IgD-negative memory B cell (primary cell): ENCODE results near the gene GPR3. TPM values are rescaled to one million over a fixed set of nuclear protein-coding genes. Genes with fewer than 3 reads are reported as not detected.
A peak's percentile ranks its signal among the peaks of the same experiment; 100 is the strongest.

Experiments
- H3K27ac Mint-ChIP-seq, 3 donors: one replicate each; pipeline ENCODE4 v1.8.0; 2020 to 2022; ENCODE audit warnings: mild to moderate bottlenecking in 3 of 3, mixed read lengths in 3 of 3, moderate library complexity in 1 of 3
- H3K27me3 Mint-ChIP-seq: one replicate; pipeline ENCODE4 v1.8.0; 2021; ENCODE audit warnings: mixed read lengths
- H3K36me3 Mint-ChIP-seq: one replicate; pipeline ENCODE4 v1.8.0; 2020; ENCODE audit warnings: mild to moderate bottlenecking, mixed read lengths
- H3K4me1 Mint-ChIP-seq, 3 donors: one replicate each; pipeline ENCODE4 v1.8.0; 2020 to 2022; ENCODE audit warnings: mixed read lengths in 3 of 3, mild to moderate bottlenecking in 1 of 3
- H3K4me3 Mint-ChIP-seq, 4 donors: one replicate each; pipeline ENCODE4 v1.8.0; 2020 to 2022; ENCODE audit warnings: mild to moderate bottlenecking in 4 of 4, mixed read lengths in 4 of 4, moderate library complexity in 3 of 4
- H3K9me3 Mint-ChIP-seq, 3 donors: one replicate each; pipeline ENCODE4 v1.8.0; 2020 to 2021; ENCODE audit warnings: mixed read lengths in 3 of 3, mild to moderate bottlenecking in 1 of 3
- polyA plus RNA-seq: library from polyadenylated mRNA; unstranded; fragments of 300-500 nt; fragmentation: Illumina TruSeq; gene quantifications from one replicate; pipeline ENCODE4 v1.2.3, GENCODE V29; 2021

GPR3 gene, protein sequence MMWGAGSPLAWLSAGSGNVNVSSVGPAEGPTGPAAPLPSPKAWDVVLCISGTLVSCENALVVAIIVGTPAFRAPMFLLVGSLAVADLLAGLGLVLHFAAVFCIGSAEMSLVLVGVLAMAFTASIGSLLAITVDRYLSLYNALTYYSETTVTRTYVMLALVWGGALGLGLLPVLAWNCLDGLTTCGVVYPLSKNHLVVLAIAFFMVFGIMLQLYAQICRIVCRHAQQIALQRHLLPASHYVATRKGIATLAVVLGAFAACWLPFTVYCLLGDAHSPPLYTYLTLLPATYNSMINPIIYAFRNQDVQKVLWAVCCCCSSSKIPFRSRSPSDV
- polyA plus RNA-seq, result 0.16 TPM

DNA sequence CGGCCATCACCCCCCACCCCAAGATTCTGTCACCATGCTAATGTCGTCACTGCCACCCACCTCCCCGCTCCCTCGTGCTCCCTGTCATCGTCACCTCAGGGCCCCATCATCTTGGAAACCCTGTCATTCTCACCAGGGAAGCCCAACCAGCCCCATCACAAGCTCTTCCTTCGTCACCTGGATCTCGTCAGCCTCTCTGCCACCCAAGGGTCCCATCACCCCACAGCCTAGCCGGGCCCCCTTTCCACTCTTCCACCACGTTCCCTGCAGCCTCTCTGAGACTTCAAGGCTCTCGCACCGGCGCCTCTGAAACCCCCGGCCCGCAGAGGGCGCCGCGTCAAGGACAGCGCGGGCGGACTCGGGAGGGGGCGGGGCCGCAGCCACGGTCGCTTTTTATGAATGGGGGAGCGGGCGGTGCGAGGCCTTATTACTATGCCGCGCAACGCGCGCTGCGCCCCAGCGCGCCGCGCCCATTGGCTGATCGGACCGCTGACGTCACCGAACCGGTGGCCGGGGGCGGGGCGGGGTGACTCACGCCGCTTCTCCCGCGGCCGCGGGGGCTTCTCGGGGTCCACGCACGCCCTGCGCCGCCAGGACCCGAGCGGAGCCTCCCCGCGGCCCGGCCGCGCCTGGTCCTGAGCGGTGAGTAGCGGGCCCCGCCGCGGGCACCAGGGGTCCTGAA is at the start of gene GPR3:
GPR3 (plus strand) TSS at position 527 of the 682 bp plus-strand sequence. CDS start 1,177 bp downstream, outside the sequence.
- Mint-ChIP-seq H3K36me3 (peaks cover 2% of the 10 kb centered on the region), H3K27me3 (peaks cover 7% of the 10 kb centered on the region), H3K9me3 (no peaks in the 10 kb centered on the region), H3K27ac (peak within 1 kb of the TSS; percentile 3 to 92 (median 84)), H3K4me1 (peaks cover 9 to 15% (median 11%) of the 10 kb centered on the region in 3 donors), H3K4me3 (peak within 1 kb of the TSS; percentile 29 to 89 (median 80))

- Mint-ChIP-seq H3K4me3 (peak overlapping the region; percentile 87 to 100 (median 96)), H3K36me3 (no peaks in the 10 kb centered on the region), H3K4me1 (peaks cover 27 to 37% (median 30%) of the 10 kb centered on the region in 3 donors), H3K9me3 (no peaks in the 10 kb centered on the region), H3K27me3 (no peaks in the 10 kb centered on the region), H3K27ac (peak overlapping the region; percentile 82 to 97 (median 91))
Measured at GRCh38 chr1:27342778-27343638, 49.4 kb upstream of the GPR3 start.

GRCh38 chr1:27343639-27344025 is 48.8 kb upstream of the GPR3 start:
- Mint-ChIP-seq H3K27ac (peak overlapping the region; percentile 82 to 97 (median 91)), H3K4me3 (peak overlapping the region; percentile 87 to 100 (median 96)), H3K27me3 (no peaks in the 10 kb centered on the region), H3K36me3 (no peaks in the 10 kb centered on the region), H3K9me3 (no peaks in the 10 kb centered on the region), H3K4me1 (peaks cover 27 to 34% (median 30%) of the 10 kb centered on the region in 3 donors)

DNA sequence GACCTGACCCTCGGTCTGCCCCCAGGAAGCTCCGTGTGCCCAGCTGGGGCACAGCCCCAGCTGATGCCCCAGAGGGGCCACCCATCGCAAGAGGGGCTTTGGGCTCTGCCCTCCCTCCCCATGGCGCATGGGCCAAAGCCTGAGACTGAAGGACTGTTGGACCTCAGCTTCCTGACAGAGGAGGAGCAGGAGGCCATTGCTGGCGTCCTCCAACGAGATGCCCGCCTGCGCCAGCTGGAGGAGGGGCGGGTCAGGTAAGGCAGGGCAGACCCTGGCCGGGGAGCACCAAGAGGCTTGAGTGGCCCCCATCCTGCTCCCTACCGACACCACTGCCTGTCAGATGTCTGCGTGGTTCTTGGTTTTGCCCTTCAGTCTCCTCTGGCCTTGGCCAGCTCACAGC is 47.1 kb upstream of the GPR3 start:
- Mint-ChIP-seq H3K27ac (peak overlapping the region in 1 of 3 donors; percentile 35), H3K4me3 (peak overlapping the region in 2 of 4 donors; percentile 79 to 87), H3K27me3 (no peaks in the 10 kb centered on the region), H3K36me3 (no peaks in the 10 kb centered on the region), H3K4me1 (peaks cover 14 to 26% (median 21%) of the 10 kb centered on the region in 3 donors), H3K9me3 (no peaks in the 10 kb centered on the region)

GRCh38 chr1:27346357-27346756 is 46.1 kb upstream of the GPR3 start:
- H3K36me3 Mint-ChIP-seq, result no peaks in the 10 kb centered on the region
- peak overlapping the region in 1 of 3 donors; percentile 76 for H3K27ac Mint-ChIP-seq
- H3K4me3 Mint-ChIP-seq, result peak overlapping the region in 1 of 4 donors; percentile 79
- no peaks in the 10 kb centered on the region for H3K9me3 Mint-ChIP-seq
- no peaks in the 10 kb centered on the region for H3K27me3 Mint-ChIP-seq
- H3K4me1 Mint-ChIP-seq, result peaks cover 7 to 19% (median 15%) of the 10 kb centered on the region in 3 donors

DNA sequence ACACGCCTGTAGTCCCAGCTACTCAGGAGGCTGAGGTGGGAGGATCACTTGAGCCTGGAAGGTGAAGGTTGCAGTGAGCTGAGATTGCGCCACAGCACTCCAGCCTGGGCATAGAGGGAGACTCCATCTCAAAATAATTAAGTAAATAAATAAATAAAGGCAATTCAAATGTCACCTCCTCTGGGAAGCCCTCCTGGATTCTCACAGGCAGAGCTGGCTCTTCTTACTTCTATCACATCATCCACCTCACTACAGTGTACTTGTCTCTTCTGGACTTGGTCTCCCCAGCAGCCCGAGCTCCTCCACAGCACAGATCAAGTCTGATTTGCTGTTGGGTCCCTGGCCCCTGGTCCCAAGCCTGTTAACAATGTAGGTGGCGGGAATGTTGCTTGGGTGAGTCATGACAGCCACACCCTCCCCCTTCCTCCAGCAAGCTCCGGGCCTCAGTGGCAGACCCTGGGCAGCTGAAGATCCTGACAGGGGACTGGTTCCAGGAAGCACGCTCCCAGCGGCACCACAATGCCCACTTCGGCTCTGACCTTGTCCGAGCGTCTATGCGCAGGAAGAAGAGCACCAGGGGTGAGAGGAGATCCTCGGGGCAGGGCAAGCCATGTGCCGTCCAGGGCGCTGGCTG is 45.3 kb upstream of the GPR3 start:
- H3K27ac Mint-ChIP-seq, result peak overlapping the region in 1 of 3 donors; percentile 91
- H3K4me3 Mint-ChIP-seq, result no peak overlapping the region
- no peaks in the 10 kb centered on the region for H3K36me3 Mint-ChIP-seq
- peaks cover 5 to 16% (median 15%) of the 10 kb centered on the region in 3 donors for H3K4me1 Mint-ChIP-seq
- no peaks in the 10 kb centered on the region for H3K27me3 Mint-ChIP-seq
- no peaks in the 10 kb centered on the region for H3K9me3 Mint-ChIP-seq

DNA sequence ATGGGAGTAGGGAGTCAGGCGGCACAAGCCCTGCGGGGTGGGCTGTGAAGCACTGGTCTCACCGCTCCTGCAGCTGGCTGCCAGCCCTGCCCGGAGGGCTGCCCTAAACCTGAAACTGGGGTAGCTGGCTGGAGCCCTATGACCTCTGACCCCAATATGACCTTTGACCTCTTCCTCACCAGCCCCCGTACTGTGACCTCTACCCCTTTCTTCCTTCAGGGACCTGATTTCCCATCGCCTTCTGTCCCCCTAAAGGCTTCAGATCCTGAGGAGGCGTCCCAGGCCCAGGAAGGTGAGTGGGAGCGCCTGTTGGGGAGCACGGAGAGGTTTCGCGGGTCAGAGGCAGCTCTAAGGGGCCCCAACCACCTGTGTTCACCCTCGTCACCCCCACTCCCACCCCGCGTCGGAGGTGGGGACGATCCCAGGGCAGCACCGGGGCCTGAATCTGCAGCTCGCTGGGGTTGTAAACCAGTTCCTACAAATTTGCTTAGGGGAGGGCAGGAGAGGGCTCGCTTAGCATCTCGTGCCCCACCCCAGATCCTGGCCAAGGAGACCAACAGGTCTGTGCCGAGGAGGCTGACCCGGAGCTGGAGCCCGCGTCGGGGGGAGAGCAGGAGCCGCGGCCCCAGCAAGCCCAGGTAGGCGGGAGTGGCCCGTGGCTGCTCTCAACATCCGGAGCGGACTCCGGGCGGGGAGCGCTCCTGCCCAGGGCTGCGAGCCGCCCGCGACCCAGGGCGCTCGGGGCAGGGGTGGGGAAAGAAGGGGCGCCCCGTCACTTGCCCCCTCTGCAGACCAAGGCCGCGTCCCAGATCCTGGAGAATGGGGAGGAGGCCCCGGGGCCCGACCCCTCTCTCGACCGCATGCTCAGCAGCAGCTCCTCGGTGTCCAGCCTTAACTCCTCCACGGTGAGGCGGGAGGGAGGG is 43.3 kb upstream of the GPR3 start:
- Mint-ChIP-seq H3K4me1 (peaks cover 2 to 11% (median 3%) of the 10 kb centered on the region in 3 donors), H3K4me3 (peak overlapping the region in 2 of 4 donors; percentile 63 to 67), H3K27ac (no peak overlapping the region), H3K36me3 (no peaks in the 10 kb centered on the region), H3K9me3 (no peaks in the 10 kb centered on the region), H3K27me3 (no peaks in the 10 kb centered on the region)

DNA sequence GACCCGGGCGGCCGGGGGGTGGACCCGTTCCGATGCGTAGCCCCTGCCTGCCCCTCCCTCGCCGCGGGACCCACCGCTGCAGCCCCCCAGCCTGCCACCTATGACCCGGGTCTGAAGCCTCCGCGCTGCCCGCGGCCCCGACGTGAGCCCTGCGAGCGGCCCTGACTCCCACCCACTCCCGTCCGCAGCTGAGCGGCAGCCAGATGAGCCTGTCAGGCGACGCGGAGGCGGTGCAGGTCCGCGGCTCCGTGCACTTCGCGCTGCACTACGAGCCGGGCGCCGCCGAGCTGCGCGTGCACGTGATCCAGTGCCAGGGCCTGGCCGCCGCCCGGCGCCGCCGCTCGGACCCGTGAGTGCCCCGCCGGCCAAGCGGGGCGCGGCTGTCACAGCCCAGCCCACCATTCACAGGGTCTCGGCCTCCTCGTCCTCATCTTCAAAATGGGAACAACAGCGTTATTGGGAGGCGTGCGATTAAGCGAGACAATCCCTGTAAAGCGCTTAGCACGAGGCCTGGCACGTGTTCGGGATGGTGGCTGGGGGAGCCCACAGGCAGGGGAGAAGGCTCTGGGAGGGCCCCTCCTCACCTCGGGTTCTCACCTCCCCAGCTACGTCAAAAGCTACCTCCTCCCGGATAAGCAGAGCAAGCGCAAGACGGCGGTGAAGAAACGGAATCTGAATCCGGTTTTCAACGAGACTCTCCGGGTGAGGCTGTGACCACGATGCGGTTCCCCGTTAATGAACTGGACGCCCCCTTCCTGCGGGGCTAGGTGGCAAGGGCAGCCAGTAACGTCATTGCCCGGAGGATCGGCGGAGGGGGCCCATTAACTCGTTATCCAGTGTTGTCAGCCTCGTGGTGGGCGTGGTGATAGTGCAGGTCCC is 42.4 kb upstream of the GPR3 start:
- Mint-ChIP-seq H3K27ac (peak overlapping the region in 1 of 3 donors; percentile 73), H3K4me3 (peak overlapping the region in 1 of 4 donors; percentile 22)

DNA sequence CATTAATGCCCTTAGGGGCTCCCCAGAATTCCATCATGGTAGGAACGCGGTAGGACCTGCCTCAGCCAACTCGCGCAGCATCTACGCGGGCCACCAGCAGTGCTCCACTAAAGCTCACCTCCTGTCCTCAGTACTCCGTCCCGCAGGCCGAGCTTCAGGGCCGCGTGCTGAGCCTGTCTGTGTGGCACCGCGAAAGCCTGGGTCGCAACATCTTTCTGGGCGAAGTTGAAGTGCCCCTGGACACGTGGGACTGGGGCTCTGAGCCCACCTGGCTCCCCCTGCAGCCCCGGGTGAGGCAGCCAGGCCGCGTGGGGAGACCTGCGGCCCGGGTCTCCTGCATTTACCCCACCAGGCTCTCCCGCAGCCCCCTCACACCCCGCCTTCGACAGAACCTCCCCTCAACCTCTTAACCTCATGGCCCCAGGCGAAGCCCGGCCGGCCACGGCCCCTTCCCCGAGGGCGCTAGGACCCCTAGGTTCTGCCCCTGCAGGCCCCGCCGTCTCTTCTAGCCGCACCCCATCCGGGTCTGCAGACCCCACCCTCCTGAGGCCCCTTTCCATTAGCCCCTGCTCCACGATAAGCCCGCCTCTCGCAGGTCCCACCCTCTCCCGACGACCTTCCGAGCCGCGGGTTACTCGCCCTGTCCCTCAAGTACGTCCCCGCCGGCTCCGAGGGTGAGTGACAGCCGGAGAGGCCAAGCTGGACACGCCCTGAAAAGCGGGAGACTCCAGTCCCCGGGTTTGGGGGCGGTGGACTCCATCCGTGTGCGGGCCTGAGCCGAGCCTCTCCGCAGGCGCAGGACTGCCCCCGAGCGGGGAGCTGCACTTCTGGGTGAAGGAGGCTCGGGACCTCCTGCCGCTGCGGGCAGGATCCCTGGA is 41.5 kb upstream of the GPR3 start:
- no peaks in the 10 kb centered on the region for H3K9me3 Mint-ChIP-seq
- no peak overlapping the region for H3K4me3 Mint-ChIP-seq
- no peaks in the 10 kb centered on the region for H3K27me3 Mint-ChIP-seq
- no peaks in the 10 kb centered on the region for H3K36me3 Mint-ChIP-seq
- H3K4me1 Mint-ChIP-seq, result peaks cover 7 to 13% (median 10%) of the 10 kb centered on the region in 3 donors
- H3K27ac Mint-ChIP-seq, result peak overlapping the region in 1 of 3 donors; percentile 73

More for the DNA sequence above, 42.4 kb upstream of the GPR3 start:
- H3K9me3 Mint-ChIP-seq, result no peaks in the 10 kb centered on the region
- H3K27me3 Mint-ChIP-seq, result no peaks in the 10 kb centered on the region
- H3K36me3 Mint-ChIP-seq, result no peaks in the 10 kb centered on the region
- peaks cover 2 to 8% (median 3%) of the 10 kb centered on the region in 3 donors for H3K4me1 Mint-ChIP-seq

DNA sequence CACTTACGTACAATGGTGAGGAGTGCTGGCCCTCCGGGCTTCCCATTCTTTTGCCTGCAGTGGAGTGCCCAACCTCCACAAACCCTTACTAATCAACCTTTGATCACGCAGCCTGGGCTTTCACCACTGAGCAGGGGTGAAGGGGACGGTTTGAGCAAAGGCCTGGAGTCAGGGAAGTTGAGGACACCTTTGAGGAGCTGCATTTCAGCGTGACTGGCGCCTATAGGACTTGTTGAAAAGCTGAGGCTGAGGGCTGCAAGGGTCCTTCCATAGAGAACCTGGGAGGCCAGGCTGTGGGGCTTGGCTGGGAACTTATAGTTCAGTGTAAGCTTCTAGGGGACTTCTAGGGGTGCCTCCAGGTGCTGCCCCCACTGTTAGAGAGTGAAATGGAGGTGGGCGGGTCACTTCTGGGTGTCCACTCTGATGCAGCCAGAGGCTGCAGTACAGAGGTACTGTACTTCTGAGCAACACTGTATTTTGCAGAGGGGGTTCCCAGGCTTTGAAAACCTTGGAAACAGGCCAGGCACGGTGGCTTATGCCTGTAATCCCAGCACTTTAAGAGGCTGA is 40.8 kb upstream of the GPR3 start:
- H3K4me1 Mint-ChIP-seq, result peaks cover 5 to 14% (median 8%) of the 10 kb centered on the region in 3 donors
- H3K27me3 Mint-ChIP-seq, result no peaks in the 10 kb centered on the region
- no peaks in the 10 kb centered on the region for H3K36me3 Mint-ChIP-seq
- H3K27ac Mint-ChIP-seq, result no peak overlapping the region
- no peaks in the 10 kb centered on the region for H3K9me3 Mint-ChIP-seq
- H3K4me3 Mint-ChIP-seq, result peak overlapping the region in 1 of 4 donors; percentile 20

DNA sequence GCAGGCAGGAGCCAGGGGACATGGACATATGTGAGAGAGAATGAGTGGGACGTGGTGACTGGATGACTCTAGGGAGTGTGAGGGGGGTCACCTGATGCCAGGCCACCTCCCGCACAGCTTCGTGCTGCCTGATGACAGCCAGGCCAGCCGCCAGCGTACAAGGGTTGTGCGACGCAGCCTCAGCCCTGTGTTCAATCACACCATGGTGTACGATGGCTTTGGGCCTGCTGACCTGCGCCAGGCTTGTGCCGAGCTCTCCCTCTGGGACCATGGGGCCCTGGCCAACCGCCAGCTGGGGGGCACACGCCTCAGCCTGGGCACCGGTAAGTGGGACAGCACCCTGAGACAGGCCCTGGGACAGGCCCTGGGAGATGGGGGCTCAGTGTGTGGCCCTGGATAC is 39.3 kb upstream of the GPR3 start:
- Mint-ChIP-seq H3K27ac (no peak overlapping the region), H3K4me3 (peak overlapping the region in 1 of 4 donors; percentile 84), H3K9me3 (no peaks in the 10 kb centered on the region)

DNA sequence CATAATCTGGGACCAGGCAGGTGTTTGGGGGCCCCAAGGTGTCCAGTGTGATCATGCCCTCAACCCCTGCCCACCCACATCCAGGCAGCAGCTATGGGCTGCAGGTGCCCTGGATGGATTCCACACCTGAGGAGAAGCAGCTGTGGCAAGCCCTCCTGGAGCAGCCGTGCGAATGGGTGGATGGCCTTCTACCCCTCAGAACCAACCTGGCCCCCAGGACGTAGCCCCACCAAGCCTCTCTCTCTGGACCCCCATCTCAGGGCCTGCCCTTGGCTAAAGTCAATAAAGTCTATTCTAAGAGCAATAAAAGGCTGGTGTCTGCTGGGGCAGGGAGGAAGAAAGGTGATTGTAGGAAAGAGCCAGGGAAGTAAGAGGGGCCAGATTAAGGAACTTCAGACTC is 38.8 kb upstream of the GPR3 start:
- H3K4me1 Mint-ChIP-seq, result peaks cover 8 to 19% (median 17%) of the 10 kb centered on the region in 3 donors
- H3K27me3 Mint-ChIP-seq, result no peaks in the 10 kb centered on the region
- H3K4me3 Mint-ChIP-seq, result peak overlapping the region in 2 of 4 donors; percentile 14 to 58
- H3K9me3 Mint-ChIP-seq, result no peaks in the 10 kb centered on the region
- H3K36me3 Mint-ChIP-seq, result no peaks in the 10 kb centered on the region
- H3K27ac Mint-ChIP-seq, result peak overlapping the region in 1 of 3 donors; percentile 7

More for the DNA sequence above, 39.3 kb upstream of the GPR3 start:
- no peaks in the 10 kb centered on the region for H3K27me3 Mint-ChIP-seq
- no peaks in the 10 kb centered on the region for H3K36me3 Mint-ChIP-seq
- H3K4me1 Mint-ChIP-seq, result peaks cover 8 to 19% (median 17%) of the 10 kb centered on the region in 3 donors
